Measurements from ENCODE around the gene CCDC89. TPM values are rescaled to one million over a fixed set of nuclear protein-coding genes. Genes with fewer than 3 reads are reported as not detected.

CCDC89 gene
- 2.5 TPM for total RNA-seq

DNA sequence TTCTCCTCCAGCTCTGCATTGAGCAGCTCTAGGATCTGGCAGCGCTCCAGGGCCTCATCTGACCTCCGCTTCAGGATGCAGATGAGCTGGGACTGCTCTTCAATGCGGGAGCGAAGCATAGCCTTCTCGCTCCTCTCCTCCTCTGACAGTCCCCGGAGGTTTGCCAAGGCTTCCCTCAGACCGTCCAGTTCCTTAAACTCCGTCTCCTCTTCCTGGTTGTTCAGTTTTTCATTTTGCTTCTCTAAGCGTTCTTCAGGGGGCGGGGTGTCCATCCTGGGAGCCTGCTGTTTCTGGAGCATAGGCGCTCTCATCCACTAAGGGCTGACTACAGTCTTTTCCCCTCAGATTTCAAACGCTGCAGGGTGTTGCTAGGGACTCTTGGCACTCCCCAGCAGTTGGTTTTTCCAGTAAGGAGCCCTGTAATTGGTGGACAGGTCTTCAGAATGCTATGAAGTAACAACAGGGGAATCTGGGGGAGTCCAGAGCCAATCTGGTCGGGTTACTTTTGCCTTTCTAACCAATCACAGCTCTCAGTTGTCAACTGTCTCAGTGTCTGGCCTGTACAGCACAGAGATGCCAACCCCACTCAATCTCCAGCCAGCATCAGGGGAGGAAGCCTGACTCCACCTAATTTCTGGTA lies at the start of gene CCDC89:
CCDC89 (minus strand) TSS at position 376 of the 640 bp plus-strand sequence; CDS start at position 311, 65 bp downstream.
- DNase-seq (ENCODE audit: low spot score) = peak; percentile 76

DNA sequence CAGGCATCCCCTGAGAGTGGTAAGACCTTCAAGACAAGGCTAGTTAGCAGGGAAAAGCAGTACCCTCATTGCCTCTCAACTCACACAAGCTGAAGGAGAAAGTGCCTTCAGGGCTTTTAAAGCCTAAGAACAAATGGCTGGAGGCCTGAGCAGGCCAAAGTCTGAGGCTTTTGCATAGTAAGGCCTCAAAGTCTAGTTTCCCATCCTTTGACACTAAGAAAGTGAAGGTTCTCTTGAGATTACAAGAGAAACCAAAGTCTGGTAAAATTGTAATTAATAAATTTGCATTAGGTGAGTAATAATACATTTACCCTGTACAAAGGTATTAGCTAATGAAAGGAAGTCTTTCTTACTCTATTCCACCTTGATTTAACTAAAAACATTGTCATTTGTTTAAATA lies 47.0 kb upstream of the CCDC89 start:
- DNase-seq (ENCODE audit: low spot score) = no peak

DNA sequence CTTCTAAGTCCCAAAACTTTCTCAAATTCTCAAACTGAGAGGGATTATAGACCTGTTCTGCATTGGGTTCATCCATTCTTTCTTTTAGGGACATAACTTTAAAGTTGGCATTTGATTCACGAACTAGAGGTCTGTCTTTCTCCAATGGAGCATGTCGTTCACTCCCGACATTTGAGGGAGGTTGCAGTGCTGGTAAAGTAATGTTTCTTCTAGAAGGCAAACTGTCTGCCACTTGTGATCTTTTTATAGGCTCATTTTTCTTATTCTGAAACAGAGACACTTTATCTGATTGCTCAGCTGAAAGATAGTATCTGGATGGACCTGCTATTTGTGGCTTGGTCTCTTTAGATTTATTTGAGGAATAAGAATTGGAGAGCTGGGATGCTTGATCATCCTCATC lies 40.4 kb upstream of the CCDC89 start:
- no peak for DNase-seq (ENCODE audit: low spot score)

DNA sequence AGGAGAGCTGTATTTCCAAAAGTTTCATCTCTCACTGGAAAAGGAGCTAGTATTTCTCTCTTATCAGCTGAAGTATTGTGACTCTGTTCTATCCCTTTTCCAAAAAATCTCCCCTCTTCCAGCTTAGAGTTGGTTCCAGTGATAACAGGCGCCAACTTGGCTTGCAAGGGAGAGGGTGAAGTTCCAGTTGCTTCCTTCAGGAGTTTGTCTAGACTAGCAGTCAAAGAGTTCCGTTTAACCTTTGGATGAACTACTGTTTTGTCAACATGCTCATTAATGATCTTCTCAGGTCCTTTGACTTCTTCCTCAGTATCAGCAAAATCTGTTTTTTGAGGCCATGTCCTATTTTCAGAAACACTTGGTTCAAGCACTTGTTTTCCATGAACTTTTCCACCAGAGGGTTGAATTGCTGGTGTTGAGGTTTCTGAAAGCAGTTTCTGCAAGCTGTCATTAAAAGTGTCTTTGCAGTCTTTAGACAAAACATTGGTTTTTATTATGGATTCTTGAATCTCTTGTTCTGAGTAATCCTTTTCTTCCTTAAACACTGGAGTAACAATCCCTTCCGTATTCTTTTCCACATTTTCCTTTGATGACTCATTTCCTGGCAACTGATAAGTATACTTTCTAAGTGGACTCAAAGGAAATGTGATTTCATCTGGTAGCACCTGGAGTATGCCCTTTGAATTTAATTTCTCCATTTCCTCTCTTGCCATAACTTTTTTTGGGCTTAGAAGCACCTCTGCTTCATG lies 39.7 kb upstream of the CCDC89 start:
- no peak for DNase-seq (ENCODE audit: low spot score)

DNA sequence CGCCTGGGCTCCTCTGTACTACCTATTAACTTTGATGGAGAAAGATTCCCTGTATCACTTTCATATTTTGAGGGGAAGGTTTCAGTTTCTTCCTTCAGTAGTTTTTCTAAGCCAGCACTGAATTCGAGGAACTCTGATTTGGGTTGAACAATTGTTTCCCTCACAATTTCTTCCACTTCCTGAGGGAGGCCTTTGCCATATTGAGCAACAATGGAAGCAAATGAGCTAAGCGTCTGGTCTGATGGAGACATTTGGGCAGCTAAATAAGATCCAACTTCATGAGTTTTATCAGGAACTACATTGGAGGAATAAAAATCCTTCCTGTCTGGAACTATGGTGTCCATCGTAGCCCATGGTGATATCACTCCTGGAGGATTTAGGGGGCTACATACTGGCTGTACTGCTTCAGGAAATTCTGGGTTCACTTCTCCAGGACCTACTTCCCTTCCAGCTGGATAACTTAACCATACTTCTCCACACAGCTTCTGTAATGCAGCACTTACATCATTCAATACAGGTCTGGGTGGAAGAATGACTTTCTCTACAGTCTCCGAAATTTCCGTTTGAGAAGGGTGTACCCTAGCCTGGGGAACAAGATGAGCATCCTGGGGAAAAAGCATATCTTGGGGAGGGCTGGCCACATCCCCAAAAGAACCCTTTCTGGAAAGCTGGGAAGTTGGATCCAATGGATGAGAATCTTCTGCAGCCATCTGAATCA lies 38.9 kb upstream of the CCDC89 start:
- no peak for DNase-seq (ENCODE audit: low spot score)

GRCh38 chr11:85723088-85723487 lies 37.1 kb upstream of the CCDC89 start:
- DNase-seq (ENCODE audit: low spot score) = no peak

- no peak for DNase-seq (ENCODE audit: low spot score)
Measured at GRCh38 chr11:85721191-85721590, 35.2 kb upstream of the CCDC89 start.

DNA sequence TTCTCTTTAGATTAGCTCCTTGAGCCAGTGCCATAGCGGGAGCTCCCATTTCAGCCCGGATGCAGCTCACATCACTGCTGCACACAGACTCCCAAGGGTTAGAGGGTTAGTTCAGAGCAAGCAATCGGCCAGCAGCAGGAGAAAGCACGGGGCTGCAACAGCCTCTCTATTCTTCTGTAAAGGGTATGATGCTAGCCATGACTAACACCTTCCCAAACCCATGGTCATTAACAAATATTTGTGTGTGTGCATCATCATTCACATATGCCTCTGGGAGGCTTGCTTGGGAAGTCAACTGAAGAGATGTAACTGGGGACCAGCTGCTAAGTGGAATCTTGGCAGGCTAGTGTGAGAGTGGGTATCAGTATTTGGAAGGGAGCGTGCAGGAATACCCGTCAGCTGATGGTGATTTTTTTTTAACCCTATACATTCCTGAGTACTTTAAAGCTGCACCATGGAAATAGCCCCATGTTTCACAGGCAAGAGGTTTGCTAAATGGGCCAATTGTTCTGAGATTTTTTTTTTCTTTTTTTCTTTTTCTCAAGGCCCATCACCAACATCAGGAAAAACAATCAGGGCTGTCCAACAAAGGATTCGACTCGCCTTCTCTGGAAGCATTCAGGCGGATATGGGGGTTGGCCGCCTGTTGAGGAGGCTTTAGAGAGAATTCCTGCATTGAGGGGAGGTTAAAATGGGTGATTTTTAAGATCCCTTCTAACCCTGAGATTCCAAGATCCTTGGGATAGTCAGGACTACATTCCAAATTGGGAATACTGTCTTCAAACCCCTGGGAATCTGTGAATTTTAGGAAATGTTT lies 33.2 kb upstream of the CCDC89 start:
- DNase-seq (ENCODE audit: low spot score) = no peak

- no peak for DNase-seq (ENCODE audit: low spot score)
Measured at GRCh38 chr11:85718126-85718943, 32.3 kb upstream of the CCDC89 start.

DNA sequence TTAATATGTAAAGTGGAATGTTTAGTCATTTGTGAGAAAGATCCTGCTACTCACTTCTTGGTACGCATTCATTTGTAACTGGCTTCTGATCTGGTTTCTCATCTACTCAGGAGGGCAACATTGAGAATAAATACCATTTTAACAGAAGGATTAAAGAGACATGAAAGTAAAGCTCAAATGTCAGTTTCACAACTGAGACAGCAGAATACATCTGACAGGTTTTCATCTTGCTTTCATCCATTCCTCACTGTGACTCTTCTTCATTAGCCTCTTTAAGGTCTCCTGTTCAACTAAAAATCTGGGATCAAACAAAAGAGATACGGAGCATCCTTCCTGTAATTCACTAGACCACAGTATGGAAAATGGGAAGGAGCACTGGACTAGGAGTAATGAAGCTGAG lies 31.4 kb upstream of the CCDC89 start:
- no peak for DNase-seq (ENCODE audit: low spot score)

DNA sequence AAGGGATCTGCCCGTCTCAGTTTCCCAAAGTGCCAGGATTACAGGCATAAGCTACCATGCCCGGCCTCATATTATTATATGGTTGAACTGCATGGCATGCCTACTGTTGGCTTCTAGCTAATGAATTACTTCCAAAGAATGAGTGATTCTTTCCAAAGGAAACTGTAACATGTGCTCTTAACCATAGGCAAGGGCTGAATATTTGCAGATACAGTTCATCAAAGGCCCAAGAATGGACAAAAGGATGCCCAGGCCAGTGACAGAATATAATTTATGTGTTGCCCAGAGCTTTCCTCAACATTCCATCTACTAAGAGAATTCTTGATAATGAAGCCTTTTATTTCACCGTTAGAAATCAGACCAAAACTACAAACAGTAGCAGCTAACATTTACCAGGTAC lies 27.0 kb upstream of the CCDC89 start:
- DNase-seq (ENCODE audit: low spot score) = no peak

DNA sequence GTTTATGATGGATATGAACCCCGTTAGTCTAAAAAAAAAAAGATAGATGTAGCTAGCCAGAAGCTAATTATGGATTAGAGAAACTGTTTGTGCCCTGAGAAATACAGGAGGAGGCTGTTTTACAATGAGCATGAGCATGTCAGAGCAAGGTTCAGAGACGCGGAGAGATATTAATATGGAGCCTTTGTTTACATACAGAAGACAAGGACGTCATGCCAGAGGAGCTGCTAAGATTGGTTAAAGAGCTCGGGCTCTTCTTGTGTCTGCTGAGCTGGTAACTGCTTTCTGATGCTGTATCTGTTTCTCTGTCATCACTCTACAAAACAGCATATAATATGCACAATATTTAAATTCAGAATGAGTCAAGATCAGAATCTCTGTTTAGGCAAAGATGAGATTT lies 24.9 kb upstream of the CCDC89 start:
- DNase-seq (ENCODE audit: low spot score) = no peak

DNA sequence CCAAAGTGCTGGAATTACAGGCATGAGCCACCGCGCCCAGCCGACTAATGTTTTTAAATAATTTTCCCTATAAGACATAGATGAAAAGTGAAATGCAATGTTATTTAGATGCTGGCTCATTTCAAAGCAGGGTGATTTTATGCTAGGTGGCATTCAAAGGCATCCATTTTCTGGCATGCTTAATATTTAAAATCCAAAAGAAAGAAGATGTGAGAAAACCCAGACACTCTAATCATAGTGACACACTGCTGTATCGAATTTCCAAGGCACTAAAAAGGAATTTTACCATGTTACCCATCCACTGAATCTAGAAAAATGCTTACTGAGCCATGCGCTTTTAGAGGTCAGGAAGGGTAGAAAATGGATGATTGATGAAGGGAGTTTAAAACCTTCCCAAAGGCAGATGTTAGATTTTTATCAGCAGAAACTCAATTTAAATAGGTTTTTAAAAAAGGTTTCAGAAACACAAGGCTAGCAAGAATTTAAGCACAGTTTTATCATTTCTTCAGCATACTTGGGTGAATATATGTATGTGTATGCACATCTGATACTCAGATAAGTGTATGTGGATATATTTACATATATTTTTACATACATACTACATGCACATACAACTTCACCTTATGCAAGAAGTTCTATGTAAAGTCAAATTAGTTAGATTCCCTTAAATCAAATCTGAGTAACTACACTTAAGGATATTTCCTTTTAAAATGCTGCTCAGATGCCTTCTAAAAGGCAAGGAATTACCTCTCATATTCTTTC lies 24.1 kb upstream of the CCDC89 start:
- DNase-seq (ENCODE audit: low spot score) = no peak

GRCh38 chr11:85705800-85706199 lies 19.8 kb upstream of the CCDC89 start:
- no peak for DNase-seq (ENCODE audit: low spot score)

- no peak for DNase-seq (ENCODE audit: low spot score)
Measured at GRCh38 chr11:85704967-85705366, 19.0 kb upstream of the CCDC89 start.

GRCh38 chr11:85699957-85700741 lies 14.2 kb upstream of the CCDC89 start:
- DNase-seq (ENCODE audit: low spot score) = no peak

- DNase-seq (ENCODE audit: low spot score) = no peak
Measured at GRCh38 chr11:85698195-85698594, 12.2 kb upstream of the CCDC89 start.

DNA sequence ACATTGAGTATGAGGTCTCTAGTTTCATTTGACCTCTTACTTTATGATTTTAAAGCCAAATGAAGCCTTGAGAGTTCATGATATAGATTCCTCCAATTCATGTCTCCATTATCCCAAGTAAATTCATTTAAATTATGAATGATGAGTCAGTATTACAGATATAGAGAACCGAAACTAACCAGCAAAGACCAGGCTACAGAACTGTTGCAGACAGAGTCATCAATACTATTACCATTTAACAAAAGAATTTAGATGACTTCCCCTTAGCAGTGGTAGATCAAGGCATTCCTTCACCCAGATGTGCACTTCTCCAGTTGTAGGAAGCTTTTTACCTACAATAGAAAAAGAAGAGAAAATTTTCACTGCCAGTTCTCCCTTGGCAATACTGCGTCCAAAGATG lies 11.8 kb upstream of the CCDC89 start:
- DNase-seq (ENCODE audit: low spot score) = no peak

- DNase-seq (ENCODE audit: low spot score) = no peak
Measured at GRCh38 chr11:85695546-85695945, 9.6 kb upstream of the CCDC89 start.

Measured in ureter (tissue), 1 donor.